Muscle layer of colon (tissue), 2 donors: Measurements from ENCODE around the gene REEP1.

Experiments used
- H3K27ac ChIP-seq: one replicate; pipeline ENCODE4 v1.7.0; 2013; ENCODE audit warnings: low read depth, mild to moderate bottlenecking, low read length, moderate library complexity
- H3K27me3 ChIP-seq, 2 donors: one replicate each; pipeline ENCODE4 v1.7.0; 2013; ENCODE audit warnings: low read length in 2 of 2, mild to moderate bottlenecking in 2 of 2; ENCODE audit not compliant: insufficient read depth in 2 of 2, control insufficient read depth in 1 of 2
- H3K36me3 ChIP-seq: one replicate; pipeline ENCODE4 v1.7.0; 2013; ENCODE audit warnings: mild to moderate bottlenecking, low read length; ENCODE audit not compliant: insufficient read depth
- H3K4me1 ChIP-seq: one replicate; pipeline ENCODE4 v1.7.0; 2013; ENCODE audit warnings: mild to moderate bottlenecking, low read length; ENCODE audit not compliant: insufficient read depth
- H3K4me3 ChIP-seq, 2 donors: one replicate each; pipeline ENCODE4 v1.7.0; 2013; ENCODE audit warnings: low read length in 2 of 2, low read depth in 1 of 2, mild to moderate bottlenecking in 1 of 2, moderate library complexity in 1 of 2
- H3K9ac ChIP-seq: one replicate; pipeline ENCODE4 v1.7.0; 2013; ENCODE audit warnings: low read length
- H3K9me3 ChIP-seq: one replicate; pipeline ENCODE4 v1.7.0; 2013; ENCODE audit warnings: mild to moderate bottlenecking, low read length
- donor health status: abdominal sarcoma.
- donor health status: Adenocarcinoma of cecum.

Gene REEP1

GRCh38 chr2:86239745-86240144 is 97.7 kb downstream of the REEP1 start:
- peaks cover 9% of the 10 kb centered on the region for H3K4me1 ChIP-seq
- no peak overlapping the region for H3K27ac ChIP-seq
- no peak overlapping the region for H3K9ac ChIP-seq
- H3K4me3 ChIP-seq: no peak overlapping the region
- no peaks in the 10 kb centered on the region for H3K9me3 ChIP-seq
- no peaks in the 10 kb centered on the region for H3K27me3 ChIP-seq
- H3K36me3 ChIP-seq: peaks cover 3% of the 10 kb centered on the region

GRCh38 chr2:86239326-86239725 is 98.1 kb downstream of the REEP1 start:
- no peak overlapping the region for H3K4me3 ChIP-seq
- no peak overlapping the region for H3K9ac ChIP-seq
- H3K27ac ChIP-seq: no peak overlapping the region
- peaks cover 3% of the 10 kb centered on the region for H3K36me3 ChIP-seq
- H3K27me3 ChIP-seq: no peaks in the 10 kb centered on the region
- peaks cover 13% of the 10 kb centered on the region for H3K4me1 ChIP-seq
- H3K9me3 ChIP-seq: no peaks in the 10 kb centered on the region

GRCh38 chr2:86238354-86238753 is 99.1 kb downstream of the REEP1 start:
- H3K36me3 ChIP-seq: peaks cover 3% of the 10 kb centered on the region
- H3K27ac ChIP-seq: no peak overlapping the region
- no peak overlapping the region for H3K9ac ChIP-seq
- H3K4me1 ChIP-seq: peaks cover 9% of the 10 kb centered on the region
- no peaks in the 10 kb centered on the region for H3K9me3 ChIP-seq
- H3K4me3 ChIP-seq: no peak overlapping the region
- no peaks in the 10 kb centered on the region for H3K27me3 ChIP-seq

- peaks cover 3% of the 10 kb centered on the region for H3K36me3 ChIP-seq
- H3K9me3 ChIP-seq: no peaks in the 10 kb centered on the region
- no peak overlapping the region for H3K4me3 ChIP-seq
- no peak overlapping the region for H3K9ac ChIP-seq
- no peaks in the 10 kb centered on the region for H3K27me3 ChIP-seq
- H3K4me1 ChIP-seq: peaks cover 7% of the 10 kb centered on the region
- no peak overlapping the region for H3K27ac ChIP-seq
Measured at GRCh38 chr2:86237172-86237571, 100.3 kb downstream of the REEP1 start.

- H3K27ac ChIP-seq: no peak overlapping the region
- no peaks in the 10 kb centered on the region for H3K9me3 ChIP-seq
- H3K27me3 ChIP-seq: no peaks in the 10 kb centered on the region
- no peak overlapping the region for H3K4me3 ChIP-seq
- H3K9ac ChIP-seq: no peak overlapping the region
- peaks cover 7% of the 10 kb centered on the region for H3K4me1 ChIP-seq
- peaks cover 7% of the 10 kb centered on the region for H3K36me3 ChIP-seq
Measured at GRCh38 chr2:86235196-86235980, 102.0 kb downstream of the REEP1 start.

GRCh38 chr2:86234563-86235131 is 102.8 kb downstream of the REEP1 start:
- Histone ChIP-seq H3K36me3 (peaks cover 7% of the 10 kb centered on the region), H3K27me3 (no peaks in the 10 kb centered on the region), H3K4me3 (no peak overlapping the region), H3K27ac (no peak overlapping the region), H3K9me3 (no peaks in the 10 kb centered on the region), H3K4me1 (peaks cover 7% of the 10 kb centered on the region), H3K9ac (no peak overlapping the region)

DNA sequence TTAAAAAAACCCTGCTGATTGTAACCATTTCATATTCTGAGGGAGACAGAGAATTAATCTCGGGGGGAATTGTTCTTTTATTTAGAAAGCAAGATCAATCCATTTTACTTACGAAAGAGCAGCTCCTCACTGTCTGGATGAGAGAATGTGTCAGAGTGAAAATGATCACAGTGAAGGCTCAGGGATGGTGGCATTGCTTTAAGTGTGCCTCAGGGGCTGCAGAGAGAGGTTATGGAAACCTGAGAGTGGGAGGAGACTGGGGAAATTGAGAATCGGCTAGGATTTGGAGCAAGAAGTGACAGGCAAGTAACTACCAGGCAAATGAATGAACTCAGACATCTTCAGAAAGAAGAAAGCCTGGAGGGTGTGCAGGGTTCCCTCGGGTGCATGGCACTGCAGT is 104.0 kb downstream of the REEP1 start:
- no peaks in the 10 kb centered on the region for H3K27me3 ChIP-seq
- peaks cover 7% of the 10 kb centered on the region for H3K4me1 ChIP-seq
- no peak overlapping the region for H3K4me3 ChIP-seq
- H3K36me3 ChIP-seq: peaks cover 6% of the 10 kb centered on the region
- H3K27ac ChIP-seq: no peak overlapping the region
- H3K9me3 ChIP-seq: no peaks in the 10 kb centered on the region
- H3K9ac ChIP-seq: no peak overlapping the region

GRCh38 chr2:86232910-86233309 is 104.5 kb downstream of the REEP1 start:
- Histone ChIP-seq H3K4me1 (peaks cover 7% of the 10 kb centered on the region), H3K9me3 (no peaks in the 10 kb centered on the region), H3K27ac (no peak overlapping the region), H3K36me3 (peaks cover 3% of the 10 kb centered on the region), H3K27me3 (no peaks in the 10 kb centered on the region), H3K9ac (no peak overlapping the region), H3K4me3 (no peak overlapping the region)

GRCh38 chr2:86232373-86232784 is 105.0 kb downstream of the REEP1 start:
- no peaks in the 10 kb centered on the region for H3K27me3 ChIP-seq
- no peaks in the 10 kb centered on the region for H3K9me3 ChIP-seq
- peaks cover 3% of the 10 kb centered on the region for H3K36me3 ChIP-seq
- no peak overlapping the region for H3K27ac ChIP-seq
- H3K4me1 ChIP-seq: peaks cover 7% of the 10 kb centered on the region
- no peak overlapping the region for H3K4me3 ChIP-seq
- H3K9ac ChIP-seq: no peak overlapping the region

- H3K9ac ChIP-seq: no peak overlapping the region
- no peak overlapping the region for H3K4me3 ChIP-seq
- H3K36me3 ChIP-seq: peaks cover 3% of the 10 kb centered on the region
- H3K27me3 ChIP-seq: no peaks in the 10 kb centered on the region
- H3K9me3 ChIP-seq: no peaks in the 10 kb centered on the region
- peaks cover 7% of the 10 kb centered on the region for H3K4me1 ChIP-seq
- no peak overlapping the region for H3K27ac ChIP-seq
Measured at GRCh38 chr2:86231680-86232372, 105.6 kb downstream of the REEP1 start.

DNA sequence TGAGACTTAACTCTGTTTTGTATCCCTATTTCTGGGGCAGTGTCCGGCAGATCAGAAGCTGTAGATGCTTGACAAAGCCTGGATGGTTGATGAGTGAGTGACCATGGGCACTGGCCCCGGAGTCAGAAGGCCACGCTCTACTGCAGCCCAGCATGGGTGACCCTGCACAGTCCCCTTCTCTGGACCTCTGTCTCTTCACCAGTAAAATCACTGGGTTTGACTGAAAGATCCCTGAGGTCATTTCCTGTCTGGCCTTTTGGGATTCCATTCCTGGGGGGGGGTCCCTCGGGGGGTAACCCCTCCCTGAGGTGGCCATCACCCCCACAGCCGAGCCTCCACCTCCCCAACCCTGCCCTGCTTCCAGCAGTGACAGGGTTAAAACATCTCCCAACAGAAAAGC is 106.5 kb downstream of the REEP1 start:
- Histone ChIP-seq H3K27ac (no peak overlapping the region), H3K36me3 (peaks cover 3% of the 10 kb centered on the region), H3K4me1 (peaks cover 7% of the 10 kb centered on the region), H3K9me3 (no peaks in the 10 kb centered on the region), H3K4me3 (no peak overlapping the region), H3K27me3 (no peaks in the 10 kb centered on the region), H3K9ac (no peak overlapping the region)
